HepG2 (cell line): ENCODE measurements around the gene SPAG9. TPM values are rescaled to one million over a fixed set of nuclear protein-coding genes. Genes with fewer than 3 reads are reported as not detected.

ENCODE experiments used
- CEBPZ ChIP-seq: IDR thresholded peaks from 2 replicates; pipeline ENCODE4 v1.6.1; 2012; ENCODE audit warnings: low read length, improper control_type of control experiment
- PRDM15 ChIP-seq: sonication (generic); formaldehyde crosslinking; IDR thresholded peaks from 2 replicates; pipeline ENCODE4 v1.4.0; 2020; ENCODE audit warnings: missing genetic modification reagents
- PRDM4 ChIP-seq: sonication (generic); formaldehyde crosslinking; IDR thresholded peaks from 2 replicates; pipeline ENCODE4 v1.9.0; 2021; ENCODE audit warnings: missing genetic modification reagents, borderline replicate concordance
- RFX1 ChIP-seq: fragments of 450-650 bp; IDR thresholded peaks from 2 replicates; pipeline ENCODE4 v1.6.1; 2017
- ZFP36L1 ChIP-seq: sonication (generic); formaldehyde crosslinking; IDR thresholded peaks from 2 replicates; pipeline ENCODE4 v1.8.0; 2022; ENCODE audit warnings: mild to moderate bottlenecking, missing genetic modification reagents, moderate library complexity
- ZNF180 ChIP-seq: sonication (generic); formaldehyde crosslinking; IDR thresholded peaks from 2 replicates; pipeline ENCODE4 v1.4.0; 2020; ENCODE audit warnings: low read depth, missing genetic modification reagents, borderline replicate concordance
- ZNF562 ChIP-seq: sonication (generic); formaldehyde crosslinking; IDR thresholded peaks from 2 replicates; pipeline ENCODE4 v1.8.0; 2022; ENCODE audit warnings: missing genetic modification reagents, borderline replicate concordance
- ZNF597 ChIP-seq: sonication (generic); formaldehyde crosslinking; IDR thresholded peaks from 2 replicates; pipeline ENCODE4 v1.5.0; 2020; ENCODE audit warnings: missing genetic modification reagents
- ZNF615 ChIP-seq: sonication (generic); formaldehyde crosslinking; IDR thresholded peaks from 2 replicates; pipeline ENCODE4 v1.5.0; 2020; ENCODE audit warnings: mild to moderate bottlenecking, missing genetic modification reagents, borderline replicate concordance
- ZNF687 ChIP-seq: sonication (generic); formaldehyde crosslinking; IDR thresholded peaks from 2 replicates; pipeline ENCODE4 v1.5.1; 2020; ENCODE audit warnings: mild to moderate bottlenecking, missing genetic modification reagents, moderate library complexity
- ZNF740 ChIP-seq: sonication (generic); formaldehyde crosslinking; IDR thresholded peaks from 2 replicates; pipeline ENCODE4 v1.4.0; 2020; ENCODE audit warnings: missing genetic modification reagents
- ZNF781 ChIP-seq: sonication (generic); formaldehyde crosslinking; IDR thresholded peaks from 2 replicates; pipeline ENCODE4 v1.5.1; 2020; ENCODE audit warnings: borderline replicate concordance, mild to moderate bottlenecking, missing genetic modification reagents; ENCODE audit errors: not compliant biosample characterization
- polyA plus RNA-seq, 8 experiments: library from polyadenylated mRNA; depleted of rRNA in 3 of 8; stranded (reverse) in 7 of 8; unstranded in 1 of 8; fragments of >200 nt; fragmentation: Illumina TruSeq in 4 of 8; extraction: Trizol in 4 of 8; gene quantifications; 2 replicates each; pipeline versions ENCODE4 v1.2.1 to v1.2.3, GENCODE V29; 2011 to 2016; ENCODE audit warnings: low read depth in 4 of 8, missing spikeins in 1 of 8, mixed read lengths in 1 of 8; ENCODE audit not compliant: insufficient read depth in 1 of 8
- total RNA-seq, 5 experiments: library from RNA; depleted of rRNA; stranded (reverse); fragments of >200 nt; fragmentation: Illumina TruSeq; extraction: Trizol; gene quantifications; 2 replicates each; pipeline ENCODE4 v1.2.3, GENCODE V29; 2016; ENCODE audit warnings: low read depth in 1 of 5

SPAG9 gene
- total and polyA plus RNA-seq, 2 of the 13 experiments (the other 11 are each of a cell fraction or from before 2014, with no cell fraction given), result 43.2 to 78.6 TPM

- no peak for TF ChIP-seq CEBPZ
- no peak; the same call in 1 of the 2 replicates for TF ChIP-seq PRDM15 (CRISPR knock-in tag)
- no peak for TF ChIP-seq ZNF597
- TF ChIP-seq RFX1, result no peak
- TF ChIP-seq ZNF180 (CRISPR knock-in tag), result no peak
- no peak for TF ChIP-seq ZNF740 (CRISPR knock-in tag)
- no peak for TF ChIP-seq ZNF781 (CRISPR knock-in tag)
- no peak for TF ChIP-seq ZFP36L1 (CRISPR knock-in tag)
- TF ChIP-seq ZNF687, result peak; percentile 70
- no peak for TF ChIP-seq ZNF562 (CRISPR knock-in tag)
- TF ChIP-seq ZNF615 (CRISPR knock-in tag), result no peak
- TF ChIP-seq PRDM4 (CRISPR knock-in tag), result no peak
Observed at GRCh38 chr17:51165680-51166197, 45.1 kb upstream of the SPAG9 start (continued).
